GM21786 (cell line): Measurements from ENCODE around the gene RAB7B.
A peak's percentile ranks its signal among the peaks of the same experiment; 100 is the strongest.
"Not testable (repeated sequence)": the region's sequence is repeated elsewhere in the genome, so short reads cannot be mapped to it uniquely, and the experiment has no call there.

Experiments used
- ATAC-seq: cut with Tn5 transposase; IDR thresholded peaks from one replicate; pipeline ENCODE4 v1.9.1; 2021; ENCODE audit not compliant: unreplicated experiment

The RAB7B gene

GRCh38 chr1:206002871-206003801 is at the start of gene RAB7B:
RAB7B (minus strand) TSS chr1:206003395; CDS start chr1:205994135, 9,260 bp downstream.
- ATAC-seq, result no peak

GRCh38 chr1:206052231-206052865 is 49.2 kb upstream of the RAB7B start:
- not testable (repeated sequence) for ATAC-seq

- ATAC-seq, result peak; percentile 83
Measured at GRCh38 chr1:206050655-206051235, 47.5 kb upstream of the RAB7B start.

- ATAC-seq, result no peak
Measured at GRCh38 chr1:206049919-206050600, 46.9 kb upstream of the RAB7B start.

- ATAC-seq, result peak; percentile 44
Measured at GRCh38 chr1:206049293-206049692, 46.1 kb upstream of the RAB7B start.

GRCh38 chr1:206048582-206048981 is 45.4 kb upstream of the RAB7B start:
- ATAC-seq, result no peak

GRCh38 chr1:206047271-206047670 is 44.1 kb upstream of the RAB7B start:
- ATAC-seq, result no peak

- peak; percentile 54 for ATAC-seq
Measured at GRCh38 chr1:206041640-206042039, 38.4 kb upstream of the RAB7B start.

GRCh38 chr1:206040328-206040727 is 37.1 kb upstream of the RAB7B start:
- ATAC-seq, result no peak

GRCh38 chr1:206039046-206039973 is 36.1 kb upstream of the RAB7B start:
- no peak for ATAC-seq

GRCh38 chr1:206037581-206037980 is 34.4 kb upstream of the RAB7B start:
- ATAC-seq, result no peak

GRCh38 chr1:206036663-206037455 is 33.7 kb upstream of the RAB7B start:
- ATAC-seq, result no peak

- ATAC-seq, result no peak
Measured at GRCh38 chr1:206035027-206035426, 31.8 kb upstream of the RAB7B start.

- ATAC-seq, result no peak
Measured at GRCh38 chr1:206032380-206033140, 29.4 kb upstream of the RAB7B start.

- no peak for ATAC-seq
Measured at GRCh38 chr1:206030714-206031113, 27.5 kb upstream of the RAB7B start.

- ATAC-seq, result no peak
Measured at GRCh38 chr1:206030191-206030590, 27.0 kb upstream of the RAB7B start.

GRCh38 chr1:206029484-206029883 is 26.3 kb upstream of the RAB7B start:
- ATAC-seq, result no peak

- ATAC-seq, result no peak
Measured at GRCh38 chr1:206025283-206025820, 22.2 kb upstream of the RAB7B start.
